Measurements from ENCODE around the gene CHFR.

The CHFR gene

GRCh38 chr12:132921685-132922084 lies 34.3 kb upstream of the CHFR start:
- Histone ChIP-seq H2BK12ac (ENCODE audit: low read length) (no peak overlapping the region), H3K4me1 (ENCODE audit: control insufficient read depth in 2 of 2, insufficient read depth in 1 of 2, low read depth in 1 of 2, low read length in 2 of 2) (no peaks in the 10 kb centered on the region), H3K36me3 (replicated peaks in 1 of 2; ENCODE audit: control insufficient read depth in 2 of 2, insufficient read depth in 2 of 2, low read length in 2 of 2) (peaks cover 8 to 13% of the 10 kb centered on the region in 2 donors), H3K27ac (replicated peaks; ENCODE audit: low read length) (no peak overlapping the region), H2AFZ (ENCODE audit: low read length) (no peak overlapping the region), H3K4me2 (ENCODE audit: insufficient read depth, low read length, poor library complexity, severe bottlenecking) (no peak overlapping the region), H3K14ac (ENCODE audit: low read length) (no peak overlapping the region), H3K79me1 (ENCODE audit: low read depth, low read length) (no peaks in the 10 kb centered on the region), H3K9me3 (replicated peaks in 1 of 2; ENCODE audit: control insufficient read depth in 2 of 2, insufficient read depth in 1 of 2, low read depth in 1 of 2, low read length in 2 of 2) (peaks cover 34 to 88% of the 10 kb centered on the region in 2 donors), H3K4me3 (ENCODE audit: low read length in 2 of 2) (no peak overlapping the region), H3K18ac (ENCODE audit: low read length) (no peak overlapping the region), H3K9ac (ENCODE audit: low read depth, low read length, poor library complexity) (no peak overlapping the region), H3K4ac (ENCODE audit: low read length) (no peak overlapping the region), H2AK5ac (ENCODE audit: low read depth, low read length) (no peak overlapping the region), H4K91ac (ENCODE audit: low read depth, low read length, poor library complexity) (no peak overlapping the region), H3K27me3 (ENCODE audit: control insufficient read depth in 3 of 3, insufficient read depth in 3 of 3, low read depth in 1 of 3, low read length in 3 of 3) (no peaks in the 10 kb centered on the region), H2BK5ac (ENCODE audit: low read length) (no peak overlapping the region), H2BK15ac (ENCODE audit: low read length) (no peak overlapping the region), H3K23ac (ENCODE audit: low read depth, low read length, poor library complexity) (no peak overlapping the region), H2BK120ac (ENCODE audit: low read depth, low read length) (no peak overlapping the region), H4K8ac (ENCODE audit: low read depth, low read length) (no peak overlapping the region)
- no CpG with 5 or more reads among the region's 9 CpGs for WGBS, 2 donors (ENCODE audit: extremely low coverage in 2 of 2, insufficient read length in 2 of 2, insufficient replicate concordance in 1 of 2)
- DNase-seq (ENCODE audit: low spot score) = no peak

- Histone ChIP-seq H2BK15ac (ENCODE audit: low read length) (no peak overlapping the region), H4K91ac (ENCODE audit: low read depth, low read length, poor library complexity) (no peak overlapping the region), H3K36me3 (replicated peaks in 1 of 2; ENCODE audit: control insufficient read depth in 2 of 2, insufficient read depth in 2 of 2, low read length in 2 of 2) (peaks cover 2 to 5% of the 10 kb centered on the region in 2 donors), H3K9me3 (replicated peaks in 1 of 2; ENCODE audit: control insufficient read depth in 2 of 2, insufficient read depth in 1 of 2, low read depth in 1 of 2, low read length in 2 of 2) (peaks cover 12 to 77% of the 10 kb centered on the region in 2 donors), H3K18ac (ENCODE audit: low read length) (no peak overlapping the region), H3K14ac (ENCODE audit: low read length) (no peak overlapping the region), H3K4me1 (ENCODE audit: control insufficient read depth in 2 of 2, insufficient read depth in 1 of 2, low read depth in 1 of 2, low read length in 2 of 2) (no peaks in the 10 kb centered on the region), H3K79me1 (ENCODE audit: low read depth, low read length) (no peaks in the 10 kb centered on the region), H3K4me3 (ENCODE audit: low read length in 2 of 2) (no peak overlapping the region), H2AK5ac (ENCODE audit: low read depth, low read length) (no peak overlapping the region), H3K27ac (replicated peaks; ENCODE audit: low read length) (no peak overlapping the region), H3K9ac (ENCODE audit: low read depth, low read length, poor library complexity) (no peak overlapping the region), H4K8ac (ENCODE audit: low read depth, low read length) (no peak overlapping the region), H2BK5ac (ENCODE audit: low read length) (no peak overlapping the region), H2BK120ac (ENCODE audit: low read depth, low read length) (no peak overlapping the region), H2BK12ac (ENCODE audit: low read length) (no peak overlapping the region), H3K23ac (ENCODE audit: low read depth, low read length, poor library complexity) (no peak overlapping the region), H2AFZ (ENCODE audit: low read length) (no peak overlapping the region), H3K27me3 (ENCODE audit: control insufficient read depth in 3 of 3, insufficient read depth in 3 of 3, low read depth in 1 of 3, low read length in 3 of 3) (no peaks in the 10 kb centered on the region), H3K4ac (ENCODE audit: low read length) (no peak overlapping the region), H3K4me2 (ENCODE audit: insufficient read depth, low read length, poor library complexity, severe bottlenecking) (no peak overlapping the region)
- no CpG with 5 or more reads among the region's 6 CpGs for WGBS, 2 donors (ENCODE audit: extremely low coverage in 2 of 2, insufficient read length in 2 of 2, insufficient replicate concordance in 1 of 2)
- no peak for DNase-seq (ENCODE audit: low spot score)
Observed at GRCh38 chr12:132918680-132919079, 31.3 kb upstream of the CHFR start.

- H3K4me1 ChIP-seq (ENCODE audit: control insufficient read depth in 2 of 2, insufficient read depth in 1 of 2, low read depth in 1 of 2, low read length in 2 of 2) = peaks cover 0 to 3% of the 10 kb centered on the region in 2 donors
- H3K4ac ChIP-seq (ENCODE audit: low read length) = no peak overlapping the region
- H3K9ac ChIP-seq (ENCODE audit: low read depth, low read length, poor library complexity) = peak overlapping the region; percentile 91
- peak overlapping the region; percentile 65 for H3K23ac ChIP-seq (ENCODE audit: low read depth, low read length, poor library complexity)
- no peak overlapping the region for H2AK5ac ChIP-seq (ENCODE audit: low read depth, low read length)
- H2BK5ac ChIP-seq (ENCODE audit: low read length) = peak overlapping the region; percentile 75
- H3K27ac ChIP-seq (replicated peaks; ENCODE audit: low read length) = peak overlapping the region; percentile 83
- H3K18ac ChIP-seq (ENCODE audit: low read length) = peak overlapping the region; percentile 97
- H3K4me3 ChIP-seq (ENCODE audit: low read length in 2 of 2) = peak overlapping the region; percentile 66 to 84
- H2BK120ac ChIP-seq (ENCODE audit: low read depth, low read length) = no peak overlapping the region
- peak overlapping the region; percentile 58 for H2BK12ac ChIP-seq (ENCODE audit: low read length)
- H3K27me3 ChIP-seq (ENCODE audit: control insufficient read depth in 3 of 3, insufficient read depth in 3 of 3, low read depth in 1 of 3, low read length in 3 of 3) = peaks cover 0 to 5% (median 2%) of the 10 kb centered on the region in 3 experiments
- no peak overlapping the region for H3K14ac ChIP-seq (ENCODE audit: low read length)
- no CpG with 5 or more reads among the region's 22 CpGs for WGBS, 2 donors (ENCODE audit: extremely low coverage in 2 of 2, insufficient read length in 2 of 2, insufficient replicate concordance in 1 of 2)
- peak overlapping the region; percentile 89 for H3K4me2 ChIP-seq (ENCODE audit: insufficient read depth, low read length, poor library complexity, severe bottlenecking)
- peak overlapping the region; percentile 95 for H2AFZ ChIP-seq (ENCODE audit: low read length)
- no peak for DNase-seq (ENCODE audit: low spot score)
- no peaks in the 10 kb centered on the region for H3K36me3 ChIP-seq (replicated peaks in 1 of 2; ENCODE audit: control insufficient read depth in 2 of 2, insufficient read depth in 2 of 2, low read length in 2 of 2)
- H3K9me3 ChIP-seq (replicated peaks in 1 of 2; ENCODE audit: control insufficient read depth in 2 of 2, insufficient read depth in 1 of 2, low read depth in 1 of 2, low read length in 2 of 2) = peaks cover 4 to 35% of the 10 kb centered on the region in 2 donors
- H4K91ac ChIP-seq (ENCODE audit: low read depth, low read length, poor library complexity) = no peak overlapping the region
- H4K8ac ChIP-seq (ENCODE audit: low read depth, low read length) = no peak overlapping the region
- H3K79me1 ChIP-seq (ENCODE audit: low read depth, low read length) = no peaks in the 10 kb centered on the region
- no peak overlapping the region for H2BK15ac ChIP-seq (ENCODE audit: low read length)
Observed at GRCh38 chr12:132909030-132909368, 21.6 kb upstream of the CHFR start.

GRCh38 chr12:132908145-132909029 lies 21.0 kb upstream of the CHFR start:
- Histone ChIP-seq H3K9ac (ENCODE audit: low read depth, low read length, poor library complexity) (peak overlapping the region; percentile 94), H4K8ac (ENCODE audit: low read depth, low read length) (no peak overlapping the region), H3K4me1 (ENCODE audit: control insufficient read depth in 2 of 2, insufficient read depth in 1 of 2, low read depth in 1 of 2, low read length in 2 of 2) (peaks cover 0 to 3% of the 10 kb centered on the region in 2 donors), H2AFZ (ENCODE audit: low read length) (peak overlapping the region; percentile 95), H3K4me3 (ENCODE audit: low read length in 2 of 2) (peak overlapping the region; percentile 66 to 85), H2AK5ac (ENCODE audit: low read depth, low read length) (no peak overlapping the region), H3K4me2 (ENCODE audit: insufficient read depth, low read length, poor library complexity, severe bottlenecking) (peak overlapping the region; percentile 93), H3K4ac (ENCODE audit: low read length) (no peak overlapping the region), H3K23ac (ENCODE audit: low read depth, low read length, poor library complexity) (peak overlapping the region; percentile 93), H2BK15ac (ENCODE audit: low read length) (no peak overlapping the region), H3K18ac (ENCODE audit: low read length) (peak overlapping the region; percentile 97), H4K91ac (ENCODE audit: low read depth, low read length, poor library complexity) (no peak overlapping the region), H3K9me3 (replicated peaks in 1 of 2; ENCODE audit: control insufficient read depth in 2 of 2, insufficient read depth in 1 of 2, low read depth in 1 of 2, low read length in 2 of 2) (peaks cover 4 to 29% of the 10 kb centered on the region in 2 donors), H3K14ac (ENCODE audit: low read length) (no peak overlapping the region), H2BK120ac (ENCODE audit: low read depth, low read length) (no peak overlapping the region), H3K27ac (replicated peaks; ENCODE audit: low read length) (peak overlapping the region; percentile 83), H3K27me3 (ENCODE audit: control insufficient read depth in 3 of 3, insufficient read depth in 3 of 3, low read depth in 1 of 3, low read length in 3 of 3) (peaks cover 0 to 5% (median 2%) of the 10 kb centered on the region in 3 experiments), H2BK5ac (ENCODE audit: low read length) (peak overlapping the region; percentile 75), H3K36me3 (replicated peaks in 1 of 2; ENCODE audit: control insufficient read depth in 2 of 2, insufficient read depth in 2 of 2, low read length in 2 of 2) (no peaks in the 10 kb centered on the region), H3K79me1 (ENCODE audit: low read depth, low read length) (no peaks in the 10 kb centered on the region), H2BK12ac (ENCODE audit: low read length) (peak overlapping the region; percentile 58)
- DNase-seq (ENCODE audit: low spot score) = peak; percentile 97
- WGBS, 2 donors (ENCODE audit: extremely low coverage in 2 of 2, insufficient read length in 2 of 2, insufficient replicate concordance in 1 of 2) = no CpG with 5 or more reads among the region's 85 CpGs
